Measurements from ENCODE around the gene FKBP1A.

- TF ChIP-seq EZH2phosphoT487 (IDR thresholded peaks at IDR 0.05; ENCODE audit: low read depth) (no peak), CTCF (IDR thresholded peaks at IDR 0.05; ENCODE audit: low read depth, low read length) (no peak)
These were observed 56.7 kb downstream of the FKBP1A start for GRCh38 chr20:1335961-1336698.

All from OCI-LY3 (cell line).